ENCODE results near the gene DOCK8.

DNA sequence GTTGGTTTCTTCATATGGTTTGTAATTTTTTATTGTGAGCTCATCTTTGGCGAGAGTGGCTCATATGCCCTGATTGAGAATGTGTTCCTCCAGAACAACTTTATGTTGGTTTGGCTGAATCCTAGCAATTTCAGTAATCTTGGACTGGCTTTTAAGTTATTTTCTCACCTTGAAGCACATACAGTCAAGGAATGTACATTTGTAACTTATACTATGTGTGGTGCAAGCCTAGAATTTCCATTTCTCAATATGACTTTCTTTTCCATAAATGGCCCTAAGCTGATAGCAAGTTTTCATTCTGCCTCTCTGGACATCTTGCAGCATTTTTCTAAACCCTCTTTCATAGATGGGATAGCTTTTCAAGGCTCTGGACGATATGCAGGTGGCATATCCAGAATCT lies 247.5 kb downstream of the DOCK8 start:
- TF ChIP-seq, protein P1, sequence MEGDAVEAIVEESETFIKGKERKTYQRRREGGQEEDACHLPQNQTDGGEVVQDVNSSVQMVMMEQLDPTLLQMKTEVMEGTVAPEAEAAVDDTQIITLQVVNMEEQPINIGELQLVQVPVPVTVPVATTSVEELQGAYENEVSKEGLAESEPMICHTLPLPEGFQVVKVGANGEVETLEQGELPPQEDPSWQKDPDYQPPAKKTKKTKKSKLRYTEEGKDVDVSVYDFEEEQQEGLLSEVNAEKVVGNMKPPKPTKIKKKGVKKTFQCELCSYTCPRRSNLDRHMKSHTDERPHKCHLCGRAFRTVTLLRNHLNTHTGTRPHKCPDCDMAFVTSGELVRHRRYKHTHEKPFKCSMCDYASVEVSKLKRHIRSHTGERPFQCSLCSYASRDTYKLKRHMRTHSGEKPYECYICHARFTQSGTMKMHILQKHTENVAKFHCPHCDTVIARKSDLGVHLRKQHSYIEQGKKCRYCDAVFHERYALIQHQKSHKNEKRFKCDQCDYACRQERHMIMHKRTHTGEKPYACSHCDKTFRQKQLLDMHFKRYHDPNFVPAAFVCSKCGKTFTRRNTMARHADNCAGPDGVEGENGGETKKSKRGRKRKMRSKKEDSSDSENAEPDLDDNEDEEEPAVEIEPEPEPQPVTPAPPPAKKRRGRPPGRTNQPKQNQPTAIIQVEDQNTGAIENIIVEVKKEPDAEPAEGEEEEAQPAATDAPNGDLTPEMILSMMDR (IDR thresholded peaks at IDR 0.05), result no peak
- TF ChIP-seq EZH2phosphoT487 (IDR thresholded peaks at IDR 0.05) (no peak), EZH2 (IDR thresholded peaks at IDR 0.05) (no peak)

All from neural progenitor cell (in vitro differentiated cells).